NCI-H446 (cell line): ENCODE results near the gene UQCC5.
"Not testable (repeated sequence)": the region's sequence is repeated elsewhere in the genome, so short reads cannot be mapped to it uniquely, and the experiment has no call there.

ENCODE experiments used
- DNase-seq, 2 experiments: peaks; one replicate each; lab custom pipeline; 2025; lab: John Stamatoyannopoulos, UW

Gene UQCC5

DNA sequence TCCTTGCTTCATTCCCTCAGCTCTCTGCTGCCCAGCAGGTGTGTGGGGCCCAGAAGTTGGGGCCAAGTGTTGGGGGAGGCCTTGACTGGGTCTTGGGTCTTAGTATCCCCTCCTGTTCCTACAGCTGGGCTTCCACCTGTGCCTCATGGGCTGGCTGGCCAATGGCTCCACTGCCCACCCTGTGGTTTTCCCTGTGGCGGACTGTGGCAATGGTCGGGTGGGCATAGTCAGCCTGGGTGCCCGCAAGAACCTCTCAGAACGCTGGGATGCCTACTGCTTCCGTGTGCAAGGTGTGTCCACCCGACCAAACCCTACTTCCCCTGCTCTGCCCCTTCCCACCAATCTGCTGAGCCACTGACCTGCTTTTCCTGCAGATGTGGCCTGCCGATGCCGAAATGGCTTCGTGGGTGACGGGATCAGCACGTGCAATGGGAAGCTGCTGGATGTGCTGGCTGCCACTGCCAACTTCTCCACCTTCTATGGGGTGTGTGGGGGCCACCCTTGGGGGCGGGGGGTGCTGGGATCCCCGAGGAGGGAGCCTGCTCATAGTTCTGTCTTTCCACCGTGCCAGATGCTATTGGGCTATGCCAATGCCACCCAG lies 13.7 kb upstream of the UQCC5 start:
- no peak for DNase-seq

DNA sequence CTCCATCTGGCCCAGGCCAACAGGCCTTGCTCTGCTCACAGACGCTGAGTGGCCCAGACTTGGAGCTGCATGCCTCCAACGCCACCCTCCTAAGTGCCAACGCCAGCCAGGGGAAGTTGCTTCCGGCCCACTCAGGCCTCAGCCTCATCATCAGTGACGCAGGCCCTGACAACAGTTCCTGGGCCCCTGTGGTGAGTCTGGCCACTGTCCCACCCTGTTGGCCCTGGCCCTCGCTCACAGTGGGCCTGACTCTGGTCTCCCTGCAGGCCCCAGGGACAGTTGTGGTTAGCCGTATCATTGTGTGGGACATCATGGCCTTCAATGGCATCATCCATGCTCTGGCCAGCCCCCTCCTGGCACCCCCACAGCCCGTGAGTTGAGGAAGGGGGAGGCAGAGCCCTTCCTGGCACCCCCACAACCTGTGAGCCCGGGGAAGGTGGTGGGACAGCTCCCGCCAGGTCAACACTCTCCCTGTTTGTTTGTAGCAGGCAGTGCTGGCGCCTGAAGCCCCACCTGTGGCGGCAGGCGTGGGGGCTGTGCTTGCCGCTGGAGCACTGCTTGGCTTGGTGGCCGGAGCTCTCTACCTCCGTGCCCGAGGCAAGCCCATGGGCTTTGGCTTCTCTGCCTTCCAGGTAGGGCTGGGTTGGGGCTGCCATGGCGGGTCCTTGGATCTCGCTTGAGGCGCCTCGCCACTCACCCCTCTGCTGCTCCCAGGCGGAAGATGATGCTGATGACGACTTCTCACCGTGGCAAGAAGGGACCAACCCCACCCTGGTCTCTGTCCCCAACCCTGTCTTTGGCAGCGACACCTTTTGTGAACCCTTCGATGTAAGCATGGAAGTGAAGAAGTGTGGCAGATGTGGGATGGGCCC lies 12.8 kb upstream of the UQCC5 start:
- DNase-seq, result no peak

DNA sequence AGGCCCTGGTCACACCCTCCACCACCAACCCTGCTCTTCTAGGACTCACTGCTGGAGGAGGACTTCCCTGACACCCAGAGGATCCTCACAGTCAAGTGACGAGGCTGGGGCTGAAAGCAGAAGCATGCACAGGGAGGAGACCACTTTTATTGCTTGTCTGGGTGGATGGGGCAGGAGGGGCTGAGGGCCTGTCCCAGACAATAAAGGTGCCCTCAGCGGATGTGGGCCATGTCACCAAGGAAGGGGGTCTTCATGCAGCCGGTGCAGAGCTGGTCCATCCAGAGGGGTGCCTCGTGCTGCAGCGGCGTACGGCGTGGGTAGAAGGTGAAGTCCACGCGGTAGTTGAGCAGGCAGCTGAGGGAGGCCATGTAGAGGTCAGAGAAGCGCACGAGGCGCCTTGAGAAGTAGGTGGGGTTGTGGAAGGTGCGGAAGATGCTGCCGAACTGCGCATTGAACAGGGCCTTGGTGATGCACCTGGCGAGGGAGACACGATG lies 12.1 kb upstream of the UQCC5 start:
- no peak for DNase-seq

DNA sequence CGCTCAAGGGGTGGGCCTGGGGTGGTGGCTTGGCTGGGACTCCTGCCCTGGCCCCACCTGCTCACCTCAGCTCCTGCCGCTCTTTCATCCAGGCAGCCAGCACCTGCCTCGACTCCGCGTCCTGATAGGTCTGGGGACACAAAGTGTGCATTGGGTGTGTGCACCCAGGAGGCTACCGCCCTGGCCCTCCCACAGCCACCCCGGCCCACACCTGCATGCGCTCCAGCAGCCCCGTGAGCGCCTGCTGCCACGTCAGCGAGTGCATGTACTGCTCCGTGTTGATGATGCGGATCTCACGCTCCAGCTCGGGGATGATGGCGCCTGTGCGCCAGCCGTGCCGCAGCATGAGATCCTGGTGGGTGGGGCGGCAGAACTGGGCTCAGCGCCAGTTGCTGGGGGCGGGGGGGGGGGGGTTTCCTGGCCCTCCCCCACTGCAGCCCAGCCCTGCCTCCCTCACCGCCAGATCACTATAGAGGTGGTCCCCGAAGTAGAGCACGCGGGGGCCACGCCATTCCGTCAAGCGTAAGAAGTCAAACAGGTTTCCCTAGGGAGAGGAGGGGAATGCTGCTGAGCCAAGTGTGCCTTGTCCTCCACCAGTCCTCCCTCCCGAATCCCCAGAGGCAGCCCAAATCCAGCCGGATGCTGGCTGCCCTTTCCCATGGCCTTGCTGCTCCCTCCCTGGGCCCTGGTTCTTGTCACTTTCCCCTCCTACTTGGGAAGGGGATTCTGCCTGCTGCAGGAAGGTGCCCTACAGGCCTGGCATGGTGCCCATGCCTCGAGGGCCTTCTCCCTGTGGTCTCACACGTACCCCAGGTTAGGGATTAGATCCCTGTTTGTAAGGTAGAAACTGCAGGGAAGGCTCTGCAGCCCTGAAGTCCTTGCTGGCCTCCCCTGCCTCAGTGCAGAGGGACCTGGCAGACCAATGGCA lies 11.4 kb upstream of the UQCC5 start:
- DNase-seq, result no peak

DNA sequence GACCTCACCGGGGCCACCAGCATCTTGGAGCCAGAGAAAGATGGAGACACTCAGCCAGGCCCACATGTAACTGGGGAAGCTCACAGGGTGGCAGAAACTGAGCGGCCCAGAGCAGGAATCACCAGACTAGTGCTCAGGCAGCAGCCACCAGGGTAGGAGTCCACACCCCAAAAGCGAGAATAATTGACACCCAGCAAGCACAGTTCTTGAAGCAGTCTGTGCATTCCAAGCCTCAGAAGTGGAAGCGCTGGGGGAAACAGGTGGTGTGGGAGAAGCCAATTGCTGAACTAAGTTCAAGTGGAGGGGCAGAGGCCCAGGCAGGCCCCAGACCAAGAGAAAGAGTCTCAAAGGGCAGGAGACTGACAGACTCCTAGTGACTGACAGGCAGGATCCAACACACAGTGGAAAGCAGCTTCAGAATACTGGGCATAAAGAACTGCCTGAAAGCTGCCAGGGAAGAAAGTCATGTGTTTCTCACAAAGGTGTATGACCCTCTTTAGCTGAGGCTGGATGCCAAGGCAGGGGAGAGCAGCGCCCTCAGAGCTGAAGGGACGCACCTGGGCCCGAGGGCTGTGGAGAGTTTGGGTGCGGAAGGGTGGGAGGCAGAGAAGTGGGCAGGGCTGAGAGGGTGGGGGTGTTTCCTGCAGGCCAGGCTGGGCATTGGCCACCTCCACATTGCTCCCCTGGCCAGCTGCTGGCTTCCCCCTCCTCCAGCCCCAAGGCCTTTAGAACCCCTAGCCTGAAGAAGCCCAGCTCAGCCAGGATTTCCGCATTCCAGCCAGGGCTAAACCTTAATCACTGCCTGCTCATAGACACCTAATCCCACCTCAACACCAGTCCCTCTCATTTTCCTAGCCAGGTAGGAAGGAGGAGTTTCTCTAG lies 10.5 kb upstream of the UQCC5 start:
- DNase-seq, result no peak

DNA sequence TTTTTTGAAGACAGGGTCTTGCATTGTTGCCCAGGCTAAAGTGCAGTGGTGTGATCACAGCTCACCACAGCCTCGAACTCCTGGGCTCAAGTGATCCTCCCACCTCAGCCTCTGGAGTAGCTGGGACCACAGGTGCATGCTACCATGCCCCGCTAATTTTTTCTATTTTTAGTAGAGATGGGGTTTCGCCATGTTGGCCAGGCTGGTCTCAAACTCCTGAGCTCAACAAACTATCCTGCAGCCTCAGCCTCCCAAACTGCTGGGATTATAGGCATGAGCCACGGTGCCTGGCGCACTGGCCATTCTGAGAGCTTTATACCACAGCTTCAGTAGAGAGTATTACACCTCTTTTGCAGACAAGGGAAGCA lies 9.8 kb upstream of the UQCC5 start:
- not testable (repeated sequence) for DNase-seq

DNA sequence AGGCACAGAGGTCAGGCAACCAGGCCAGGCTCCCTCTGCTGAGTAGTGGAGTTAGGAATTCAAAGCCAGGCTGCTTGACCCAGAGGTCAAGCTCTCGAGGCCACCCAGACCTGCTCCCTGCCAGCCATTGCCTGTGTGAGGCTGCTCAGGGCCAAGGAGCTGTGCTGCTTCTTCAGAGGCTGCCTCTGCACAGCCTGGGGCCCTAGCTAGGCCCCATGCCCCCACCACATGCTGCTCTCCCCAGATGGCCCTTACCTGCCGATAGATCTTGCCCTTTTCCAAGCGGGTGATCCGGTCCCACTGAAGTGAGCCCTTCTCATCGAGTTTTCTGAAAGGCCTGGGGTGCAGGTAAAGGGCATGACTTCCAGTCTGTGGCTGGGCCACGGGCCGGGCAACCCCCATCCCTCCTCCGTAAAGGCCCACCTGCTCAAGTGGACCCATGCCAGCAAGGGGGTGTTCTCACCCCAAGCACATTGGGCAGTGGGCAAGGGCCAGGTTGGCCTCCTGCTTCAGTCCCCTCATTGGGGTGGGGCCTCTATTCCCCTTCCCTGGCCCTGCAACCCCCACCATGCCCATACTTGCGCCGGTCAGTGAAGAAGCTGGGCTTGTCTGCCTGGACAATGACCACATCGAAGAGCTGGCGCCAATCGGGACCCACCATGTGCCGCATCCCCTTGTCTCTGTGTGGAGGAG lies 9.2 kb upstream of the UQCC5 start:
- no peak for DNase-seq

DNA sequence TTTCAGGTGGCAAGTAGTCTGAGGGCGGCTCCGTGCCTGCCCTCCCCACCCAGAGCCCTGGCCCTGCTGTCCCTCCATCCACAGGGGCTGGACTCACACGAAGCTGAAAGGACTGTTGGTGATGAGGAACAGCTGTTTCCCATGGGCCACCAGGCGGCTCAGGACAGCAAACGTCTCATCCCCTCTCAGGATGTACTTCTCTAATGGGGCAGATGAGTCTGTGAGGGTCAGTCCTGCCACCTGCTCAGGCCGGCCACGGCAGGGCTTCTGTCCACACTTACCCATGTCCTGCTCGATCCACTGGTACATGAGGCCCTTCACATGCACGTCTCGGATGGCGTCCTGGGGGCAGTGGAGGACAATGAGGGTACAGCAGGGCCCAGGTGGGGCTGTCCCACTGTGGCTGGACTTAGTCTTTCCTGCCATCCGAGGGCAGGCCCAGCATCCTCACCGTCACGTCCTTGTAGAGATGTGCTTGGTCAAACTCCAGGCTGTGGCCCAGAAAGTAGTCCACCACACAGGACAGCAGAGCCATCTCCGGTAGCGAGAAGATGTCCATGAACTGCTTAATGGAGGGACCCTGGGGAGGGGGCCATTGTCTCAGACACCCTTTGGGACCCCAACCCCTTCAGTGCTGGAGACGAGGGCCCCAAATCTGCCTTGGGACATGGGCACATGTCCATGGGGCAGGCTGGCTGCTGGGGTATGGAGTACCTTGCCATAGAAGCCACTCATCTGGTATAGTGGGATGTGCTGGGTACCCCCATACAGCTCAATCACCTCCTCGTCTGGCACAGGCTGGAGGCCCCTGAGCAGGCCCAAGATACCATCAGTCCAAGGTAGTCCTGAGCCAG lies 8.4 kb upstream of the UQCC5 start:
- DNase-seq, result no peak

DNA sequence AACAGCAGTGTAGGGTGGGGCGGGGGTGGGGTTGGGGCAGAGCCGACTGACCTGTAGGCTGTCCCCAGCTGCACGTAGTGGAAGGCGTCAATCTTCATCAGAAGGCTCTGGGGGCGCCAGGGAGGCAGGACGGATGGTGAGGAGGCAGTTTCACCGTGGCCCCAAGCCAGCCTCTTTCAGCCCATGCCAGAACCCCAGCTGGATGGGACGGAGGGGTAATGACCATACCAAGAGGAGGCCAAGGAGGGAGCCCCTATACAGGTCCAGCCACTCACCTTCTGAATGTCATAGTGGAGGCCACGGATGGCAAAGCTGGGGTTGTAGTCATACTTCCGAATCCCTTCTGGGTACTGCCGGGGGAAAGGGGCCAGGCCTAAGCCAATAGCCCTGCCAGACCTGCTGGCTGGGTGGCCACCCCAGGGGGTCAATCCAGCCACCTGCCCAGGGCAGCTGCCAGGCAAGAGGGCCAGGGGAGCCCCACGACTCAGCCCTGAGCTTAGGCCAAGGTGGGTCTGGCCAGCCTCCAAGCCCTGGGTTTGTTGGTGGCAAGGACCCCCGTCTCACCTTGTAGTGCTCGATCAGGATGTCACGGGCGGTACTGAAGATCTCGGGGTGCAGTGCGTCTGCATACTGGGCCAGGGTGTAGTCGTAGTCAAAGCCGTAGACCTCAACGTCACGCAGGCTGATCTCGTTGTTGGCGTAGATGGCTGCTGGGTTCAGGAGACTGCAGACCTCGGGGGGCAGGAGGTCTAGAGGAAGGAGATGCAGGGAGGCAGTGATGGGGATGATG lies 7.6 kb upstream of the UQCC5 start:
- no peak for DNase-seq

DNA sequence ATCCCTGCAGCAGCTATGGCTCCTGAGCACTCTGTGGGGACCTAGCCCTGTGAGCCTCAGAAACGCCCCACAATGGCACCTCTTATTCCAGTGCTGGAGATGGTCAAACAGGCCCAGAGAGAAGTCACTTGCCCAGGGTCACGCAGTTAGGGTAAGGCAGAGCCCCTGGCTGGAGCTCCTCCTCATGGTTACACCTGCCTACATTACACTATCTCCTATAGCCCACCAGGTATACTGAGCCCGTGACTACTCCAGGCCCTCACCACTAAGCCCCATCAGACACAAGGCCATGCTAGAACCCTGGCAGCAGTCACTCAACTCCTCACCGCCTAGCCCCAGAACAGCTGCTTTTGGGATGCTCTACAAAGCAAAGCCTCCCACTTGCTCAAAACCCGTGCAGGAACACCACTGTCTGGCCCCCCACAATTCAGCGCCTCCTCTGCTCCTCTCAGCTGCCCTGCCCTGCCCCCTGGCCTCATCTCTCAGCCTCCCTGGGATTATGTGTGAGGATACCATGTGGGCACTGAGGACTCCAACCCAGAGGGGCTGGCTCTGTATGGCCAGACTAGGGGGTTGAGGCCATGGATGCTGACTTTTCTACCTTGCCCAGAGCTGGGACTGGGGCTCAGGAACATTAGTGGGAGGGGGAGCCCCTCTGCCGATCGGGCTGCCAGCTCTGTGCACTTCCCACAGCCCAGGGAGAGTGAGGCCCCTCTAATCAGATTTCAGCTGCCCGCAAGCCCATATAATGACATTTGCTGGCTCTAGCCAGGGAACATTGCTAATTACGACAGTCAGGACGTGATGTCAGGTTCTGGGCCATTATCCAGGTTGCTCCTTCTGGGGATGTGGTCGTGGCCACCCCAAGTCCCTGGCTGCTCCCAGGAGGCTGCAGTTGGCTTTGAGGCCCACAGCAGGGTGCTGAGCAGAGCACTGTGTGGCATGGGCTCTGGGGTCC lies 6.8 kb upstream of the UQCC5 start:
- DNase-seq, result no peak

DNA sequence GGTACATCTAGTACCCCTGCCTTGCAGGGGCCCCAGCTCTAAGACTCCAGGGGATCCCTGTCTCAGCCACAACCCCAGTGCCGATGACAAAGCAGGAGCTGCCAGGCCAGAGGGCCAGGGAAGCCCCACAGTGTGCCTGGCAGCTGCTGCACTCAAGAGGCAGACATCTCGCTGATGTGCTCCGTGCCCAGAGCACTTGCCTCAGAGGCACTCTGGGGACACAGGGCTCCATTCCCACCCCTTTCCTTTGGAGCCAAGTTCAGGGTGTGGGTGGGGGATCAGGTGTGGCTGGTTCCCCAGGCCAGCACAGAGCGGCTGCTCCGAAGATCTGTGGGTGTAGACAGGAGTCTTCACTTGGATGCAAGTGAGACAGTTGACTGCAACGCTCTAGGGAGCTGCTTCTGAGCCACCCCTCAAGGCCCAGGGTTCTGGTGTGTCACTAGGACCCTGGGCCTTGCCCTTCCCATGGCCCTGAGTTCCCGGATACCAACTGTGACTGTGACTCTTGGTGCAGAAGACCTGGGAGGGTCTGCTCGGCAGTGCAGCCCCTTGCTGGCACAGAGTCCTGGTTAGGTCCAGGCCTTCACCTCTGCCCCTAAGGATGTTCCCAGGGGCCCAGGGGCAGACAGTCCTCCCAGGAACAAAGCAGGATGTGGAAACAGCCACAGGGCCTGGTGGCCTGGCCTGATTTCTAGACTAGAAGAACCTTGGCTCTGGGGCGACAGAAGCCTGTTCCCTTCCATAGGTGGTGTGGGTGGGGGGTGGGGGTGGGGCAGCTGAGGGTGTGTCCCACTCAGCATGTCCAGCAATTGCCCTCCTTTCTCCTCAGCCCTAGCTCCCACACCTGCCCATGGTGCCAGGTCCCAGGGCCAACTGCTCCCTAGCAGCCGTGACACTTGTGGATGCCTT lies 5.2 kb upstream of the UQCC5 start:
- no peak for DNase-seq

DNA sequence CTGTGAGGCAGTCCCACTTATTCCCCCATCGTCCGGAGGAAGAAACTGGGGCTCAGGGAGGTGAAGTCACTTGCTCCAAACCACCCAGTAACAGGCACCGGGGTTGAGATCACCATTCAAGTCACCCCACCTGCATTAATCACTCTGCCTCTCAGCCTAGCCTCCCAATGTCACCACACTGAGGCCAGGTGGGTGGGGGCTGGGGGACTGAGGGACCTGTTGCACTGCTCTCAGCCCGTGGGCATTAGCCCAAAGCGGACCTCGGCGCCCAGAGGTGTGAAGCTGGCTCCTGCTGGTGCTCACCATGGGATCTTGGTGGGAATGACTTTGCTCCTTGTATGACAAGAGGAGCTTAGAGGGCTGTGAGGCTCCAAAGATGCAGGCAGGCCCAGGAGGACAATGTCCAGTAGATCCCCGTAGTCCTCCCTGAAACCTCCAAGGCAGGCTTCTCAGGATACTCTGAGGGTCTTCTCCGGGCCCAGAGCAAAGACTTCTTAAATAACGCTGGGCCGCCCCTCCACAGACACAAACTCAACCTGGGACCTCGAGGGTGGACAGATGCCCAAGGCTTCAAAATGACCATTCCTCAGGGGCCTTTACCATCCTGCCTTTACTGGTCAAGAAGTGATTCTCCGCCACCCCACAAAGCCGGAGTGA lies 4.4 kb upstream of the UQCC5 start:
- DNase-seq, result no peak

DNA sequence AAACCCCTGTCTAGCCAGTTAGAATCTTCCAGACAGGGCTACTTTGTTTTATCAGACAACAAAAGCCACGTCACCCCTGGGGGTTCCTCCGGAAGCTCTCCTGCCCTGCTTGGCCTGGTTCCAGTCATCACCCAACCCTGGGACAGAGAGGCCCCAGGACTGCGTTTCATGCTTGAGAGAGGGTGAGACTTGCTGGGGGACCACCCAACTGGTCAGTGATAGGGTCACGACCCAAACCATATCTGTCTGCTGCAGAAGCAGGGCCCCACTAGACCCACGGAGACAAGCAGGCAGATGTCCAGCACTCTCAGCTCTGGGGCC lies 3.9 kb upstream of the UQCC5 start:
- no peak for DNase-seq

DNA sequence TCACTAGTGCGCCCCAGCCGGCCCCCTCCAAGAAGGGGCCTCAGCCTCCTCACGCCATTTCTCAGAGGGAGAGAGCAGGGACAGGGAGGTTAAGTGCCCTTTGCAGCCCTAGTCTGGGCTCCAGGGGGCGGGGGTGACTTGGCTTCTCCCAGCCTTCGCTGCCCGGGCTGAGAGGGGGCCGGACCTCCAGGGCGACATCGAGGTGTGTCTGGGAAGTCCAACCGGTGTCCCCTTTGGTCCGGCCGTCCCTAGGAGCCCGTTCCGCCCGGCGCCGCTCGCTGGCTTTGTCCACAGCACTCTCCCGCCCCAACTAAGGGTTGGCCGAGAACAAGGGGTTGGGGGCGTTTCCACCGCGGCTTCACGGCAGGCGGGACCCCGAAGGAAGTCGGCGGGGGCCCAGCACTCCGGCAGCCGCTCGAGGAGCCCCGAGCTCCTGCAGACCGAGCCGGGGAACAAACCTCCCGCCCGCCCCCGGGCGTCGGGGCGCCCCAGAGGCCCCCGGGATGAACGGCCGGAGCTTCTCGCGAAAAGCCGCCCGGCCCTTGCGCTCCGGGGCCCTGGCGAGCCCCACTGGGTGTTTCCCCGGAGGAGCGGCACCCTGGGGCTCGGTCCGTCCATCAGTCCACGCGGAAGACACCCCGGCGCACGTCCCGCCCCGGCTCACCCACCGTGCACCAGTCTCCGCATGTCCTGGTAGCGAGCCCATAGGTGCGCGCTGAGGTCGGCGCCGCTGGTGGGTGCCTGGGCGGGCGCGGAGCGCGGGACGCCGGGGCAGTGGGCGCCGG lies 3.4 kb upstream of the UQCC5 start:
- no peak for DNase-seq

DNA sequence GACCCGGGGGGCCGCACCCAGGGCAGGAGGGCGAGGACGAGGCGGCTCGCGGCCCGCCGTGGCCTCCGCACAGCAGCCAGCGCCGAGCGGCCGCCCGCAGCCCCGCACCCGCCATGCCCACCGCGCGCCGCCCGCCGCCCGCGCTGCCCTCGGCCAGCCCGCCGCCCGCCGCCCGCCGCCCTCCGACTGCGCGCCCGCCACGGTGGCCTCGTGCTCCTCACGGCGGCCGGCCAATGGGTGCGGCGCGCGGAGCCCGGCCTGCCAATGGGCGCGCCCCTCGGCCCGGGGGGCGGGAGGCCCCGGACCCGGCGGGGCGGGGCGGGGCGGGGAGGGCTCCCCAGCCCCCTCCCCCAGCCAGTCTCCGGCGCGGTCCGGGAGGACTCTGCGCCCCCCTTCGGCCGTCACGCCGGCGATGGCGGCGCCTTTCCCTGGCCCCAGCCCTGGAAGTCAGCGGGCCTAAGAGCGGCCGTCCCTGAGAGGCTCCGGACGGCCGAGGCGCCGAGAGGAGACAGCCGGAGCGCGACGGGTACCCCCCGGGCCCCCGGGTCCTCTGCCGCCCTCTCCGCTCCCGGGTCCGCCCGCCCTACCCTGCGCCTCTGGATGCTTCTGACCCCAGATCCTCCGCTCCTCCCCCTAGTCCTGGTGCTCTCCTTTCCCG lies 2.7 kb upstream of the UQCC5 start, which contains the start of gene NT5DC2:
Gene NT5DC2, minus strand, starts transcription at position 235 of the 658 bp plus-strand sequence. Its CDS starts 120 bp downstream, at position 115.
- DNase-seq, result peak in 1 of 2 experiments; percentile 70
